Uterus (tissue), 4 donors: ENCODE data around the gene SPTLC2. TPM values are rescaled to one million over a fixed set of nuclear protein-coding genes. Genes with fewer than 3 reads are reported as not detected.

ENCODE experiments used
- DNase-seq, 2 donors: peaks; one replicate each; pipeline ENCODE4 v3.0.0-alpha.2; 2019 to 2020
- H3K27ac ChIP-seq, 2 donors: fragments of 200-600 bp; sonication (generic); 1 replicate in 1 of 2; 2 replicates in 1 of 2; pipeline ENCODE4 v1.5.1; 2016 to 2018
- H3K27me3 ChIP-seq, 2 donors: fragments of 200-600 bp; sonication (generic); one replicate each; pipeline ENCODE4 v1.5.1; 2018 to 2019; ENCODE audit warnings: control low read depth in 1 of 2
- H3K36me3 ChIP-seq, 2 donors: fragments of 200-600 bp; sonication (generic); one replicate each; pipeline ENCODE4 v1.5.1; 2019; ENCODE audit warnings: control low read depth in 1 of 2
- H3K4me1 ChIP-seq, 2 donors: fragments of 200-600 bp; sonication (generic); one replicate each; pipeline ENCODE4 v1.5.1; 2018 to 2019; ENCODE audit warnings: control low read depth in 1 of 2
- H3K4me3 ChIP-seq, 2 donors: fragments of 200-600 bp; sonication (generic); 1 replicate in 1 of 2; 2 replicates in 1 of 2; pipeline ENCODE4 v1.5.1; 2018 to 2019; ENCODE audit warnings: mild to moderate bottlenecking in 1 of 2
- H3K9me3 ChIP-seq, 2 donors: fragments of 200-600 bp; sonication (generic); one replicate each; pipeline ENCODE4 v1.5.1; 2019; ENCODE audit warnings: control low read depth in 1 of 2
- CTCF ChIP-seq, 4 experiments: fragments of 200-600 bp in 2 of 4; fragments of 450-650 bp in 2 of 4; sonication (generic) in 2 of 4; IDR thresholded peaks; one replicate each; pipeline ENCODE4 v1.5.1; 2016 to 2019; ENCODE audit warnings: antibody characterized with exemption in 4 of 4, mild to moderate bottlenecking in 2 of 4, moderate library complexity in 1 of 4
- POLR2A ChIP-seq, 2 donors: fragments of 450-650 bp; IDR thresholded peaks; one replicate each; pipeline ENCODE4 v1.6.1; 2016; ENCODE audit warnings: antibody characterized with exemption in 2 of 2, mild to moderate bottlenecking in 1 of 2, moderate library complexity in 1 of 2
- intact Hi-C: fragments of 100-400 bp; cut with DNase I; formaldehyde crosslinking; loops from one replicate; pipeline ENCODE4 v1.15.1; 2023; ENCODE audit warnings: low total_unique reads
- total RNA-seq, 4 donors: library from RNA; depleted of rRNA in 3 of 4; stranded (reverse); fragments of >200 nt in 3 of 4; gene quantifications; one replicate each; pipeline versions ENCODE4 v1.1.0 to v1.2.4, GENCODE V29; 2014 to 2023
- donor health status: DM: yes; HTN: yes; CAD: no.

SPTLC2 gene
- total RNA-seq, 4 donors from 2014 or later: 12.3 to 64.2 (median 32.1) TPM

GRCh38 chr14:77489041-77489440 is 127.4 kb downstream of the SPTLC2 start:
- no peak overlapping the region for H3K27ac ChIP-seq
- no peaks in the 10 kb centered on the region for H3K36me3 ChIP-seq
- no peaks in the 10 kb centered on the region for H3K9me3 ChIP-seq
- intact Hi-C loops: no loop called here
- no peaks in the 10 kb centered on the region for H3K27me3 ChIP-seq
- H3K4me3 ChIP-seq: no peak overlapping the region
- H3K4me1 ChIP-seq: no peaks in the 10 kb centered on the region
- TF ChIP-seq CTCF (IDR thresholded peaks at IDR 0.05): no peak
- TF ChIP-seq POLR2A (IDR thresholded peaks at IDR 0.05): no peak
- no peak for DNase-seq

GRCh38 chr14:77488558-77488957 is 127.9 kb downstream of the SPTLC2 start:
- Histone ChIP-seq H3K36me3 (no peaks in the 10 kb centered on the region), H3K27ac (no peak overlapping the region), H3K9me3 (no peaks in the 10 kb centered on the region), H3K27me3 (no peaks in the 10 kb centered on the region), H3K4me3 (no peak overlapping the region), H3K4me1 (no peaks in the 10 kb centered on the region)
- intact Hi-C loops: no loop called here
- TF ChIP-seq CTCF (IDR thresholded peaks at IDR 0.05) (no peak), POLR2A (IDR thresholded peaks at IDR 0.05) (no peak)
- no peak for DNase-seq

- Histone ChIP-seq H3K27ac (no peak overlapping the region), H3K9me3 (no peaks in the 10 kb centered on the region), H3K4me3 (no peak overlapping the region), H3K4me1 (no peaks in the 10 kb centered on the region), H3K27me3 (no peaks in the 10 kb centered on the region), H3K36me3 (no peaks in the 10 kb centered on the region)
- intact Hi-C loops: no loop called here
- TF ChIP-seq CTCF (IDR thresholded peaks at IDR 0.05): no peak
- no peak for TF ChIP-seq POLR2A (IDR thresholded peaks at IDR 0.05)
- DNase-seq: no peak
These were observed 130.3 kb downstream of the SPTLC2 start for GRCh38 chr14:77485901-77486678.

- no peaks in the 10 kb centered on the region for H3K36me3 ChIP-seq
- TF ChIP-seq CTCF (IDR thresholded peaks at IDR 0.05) (no peak), POLR2A (IDR thresholded peaks at IDR 0.05) (no peak)
- no peak overlapping the region for H3K4me3 ChIP-seq
- no peaks in the 10 kb centered on the region for H3K4me1 ChIP-seq
- H3K27ac ChIP-seq: no peak overlapping the region
- no peak for DNase-seq
- intact Hi-C loops: no loop called here
- no peaks in the 10 kb centered on the region for H3K27me3 ChIP-seq
- no peaks in the 10 kb centered on the region for H3K9me3 ChIP-seq
These were observed 131.2 kb downstream of the SPTLC2 start for GRCh38 chr14:77485256-77485655.

GRCh38 chr14:77482422-77482821 is 134.0 kb downstream of the SPTLC2 start:
- H3K4me3 ChIP-seq: no peak overlapping the region
- TF ChIP-seq POLR2A (IDR thresholded peaks at IDR 0.05): no peak
- TF ChIP-seq CTCF (IDR thresholded peaks at IDR 0.05): no peak
- no peaks in the 10 kb centered on the region for H3K4me1 ChIP-seq
- intact Hi-C loops: no loop called here
- no peak overlapping the region for H3K27ac ChIP-seq
- no peaks in the 10 kb centered on the region for H3K27me3 ChIP-seq
- no peak for DNase-seq
- H3K36me3 ChIP-seq: no peaks in the 10 kb centered on the region
- H3K9me3 ChIP-seq: no peaks in the 10 kb centered on the region
